ENCODE data around the gene CLDN19. TPM values are rescaled to one million over a fixed set of nuclear protein-coding genes. Genes with fewer than 3 reads are reported as not detected.
"Not testable (repeated sequence)": the region's sequence is repeated elsewhere in the genome, so short reads cannot be mapped to it uniquely, and the experiment has no call there.

Gene CLDN19
- total RNA-seq, 1 experiment from 2014 or later, result not detected

DNA sequence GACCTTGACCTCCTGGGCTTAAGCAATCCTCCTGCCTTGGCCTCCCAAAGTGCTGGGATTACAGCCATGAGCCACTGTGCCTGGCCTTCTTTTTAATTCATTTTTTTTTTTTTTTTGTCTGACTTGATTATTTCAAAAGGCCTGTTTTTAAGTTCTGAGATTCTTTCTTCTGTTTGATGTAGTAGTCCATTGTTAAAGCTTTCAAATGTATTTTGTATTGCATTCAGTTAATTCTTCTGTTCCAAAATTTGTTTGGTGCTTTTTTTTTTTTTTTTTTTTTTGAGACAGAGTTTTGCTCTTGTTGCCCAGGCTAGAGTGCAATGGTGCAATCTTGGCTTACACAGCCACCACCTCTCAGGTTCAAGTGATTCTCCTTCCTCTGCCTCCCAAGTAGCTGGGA, 25.6 kb downstream of the CLDN19 start:
- DNase-seq (ENCODE audit: extremely low read depth, low read depth), result not testable (repeated sequence)

DNA sequence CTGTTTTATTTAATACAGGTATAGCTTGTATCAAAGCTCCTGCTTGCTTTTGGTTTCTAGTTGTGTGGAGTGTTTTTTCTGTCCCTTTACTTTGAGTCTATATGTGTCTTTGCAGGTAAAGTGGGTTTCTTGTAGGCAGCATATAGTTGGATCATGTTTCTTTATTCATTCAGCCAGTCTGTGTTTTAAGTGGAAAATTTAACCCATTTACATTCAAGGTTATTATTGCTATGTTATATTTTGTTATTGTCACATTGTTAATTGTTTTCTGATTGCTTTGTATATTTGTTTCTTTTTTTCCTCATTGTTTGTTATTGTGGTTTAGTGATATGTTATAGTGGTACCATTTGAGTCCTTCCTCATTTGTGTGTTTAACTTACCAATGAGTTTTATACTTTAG, 26.7 kb downstream of the CLDN19 start:
- DNase-seq (ENCODE audit: extremely low read depth, low read depth), result no peak

- not testable (repeated sequence) for DNase-seq (ENCODE audit: extremely low read depth, low read depth)
These were observed 27.2 kb downstream of the CLDN19 start for GRCh38 chr1:42712808-42713207.

DNA sequence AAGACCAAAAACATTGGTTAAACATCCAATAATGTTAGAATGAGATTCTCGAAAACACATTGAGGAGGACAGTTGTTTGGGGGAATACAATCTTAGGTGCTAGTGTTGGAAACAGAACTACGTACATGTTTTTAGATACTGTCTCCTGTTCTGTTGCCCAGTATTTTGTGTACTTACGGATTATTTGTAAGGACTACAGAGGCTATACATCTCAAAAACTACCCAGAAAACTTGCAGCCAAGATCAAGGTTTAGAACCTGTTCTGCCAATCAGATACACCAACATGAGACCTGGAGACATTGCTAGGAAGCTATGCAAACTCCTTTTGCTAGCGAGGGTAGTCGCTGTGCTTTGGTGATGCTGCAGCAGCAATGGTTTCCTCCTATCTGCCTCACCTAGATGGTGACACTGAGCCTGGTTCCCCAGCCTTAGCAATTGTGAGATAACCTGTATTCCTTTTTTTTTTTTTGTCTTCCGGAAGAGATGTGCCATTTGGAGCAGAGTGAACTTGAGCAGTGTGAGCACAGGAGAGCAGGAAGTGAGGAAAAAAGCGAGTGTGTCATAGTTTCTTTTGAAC, 36.1 kb downstream of the CLDN19 start:
- no peak for DNase-seq (ENCODE audit: extremely low read depth, low read depth)

- DNase-seq (ENCODE audit: extremely low read depth, low read depth), result no peak
These were observed 40.0 kb downstream of the CLDN19 start for GRCh38 chr1:42700006-42700405.

DNA sequence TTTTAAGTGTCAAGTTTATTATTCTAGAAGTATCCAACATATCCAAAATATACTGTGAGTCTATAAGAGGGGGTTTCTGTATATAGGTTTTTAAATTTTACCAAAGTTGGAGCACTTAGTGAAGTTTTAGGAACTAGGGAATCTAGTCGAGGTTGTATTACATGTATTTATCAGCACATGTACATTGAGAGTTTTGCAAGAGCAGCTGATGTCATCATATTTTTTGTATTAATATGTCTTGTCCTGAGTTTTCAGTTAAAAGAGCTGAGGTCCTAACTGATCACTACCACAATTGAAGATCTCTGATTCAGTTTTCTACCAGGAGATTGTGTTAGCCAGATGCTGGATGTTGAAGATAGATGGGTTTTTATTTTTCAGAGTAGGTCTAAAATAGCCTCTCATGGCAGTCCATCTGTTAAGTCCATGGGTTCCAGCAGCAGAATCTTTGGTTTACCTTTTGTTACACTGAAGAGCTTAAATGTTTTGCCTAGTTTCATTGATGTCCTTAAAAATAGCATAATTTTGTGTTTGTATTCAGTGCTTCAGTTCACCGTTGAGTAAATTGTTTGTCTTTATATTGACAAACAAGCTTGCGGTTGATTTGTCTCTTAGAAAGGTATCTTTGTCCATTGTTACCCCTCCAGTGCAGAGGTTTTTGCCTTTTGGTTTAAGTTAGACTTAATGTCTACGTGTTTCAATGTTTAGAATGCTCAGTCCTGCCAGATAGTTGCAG, 41.8 kb downstream of the CLDN19 start:
- DNase-seq (ENCODE audit: extremely low read depth, low read depth), result no peak

DNA sequence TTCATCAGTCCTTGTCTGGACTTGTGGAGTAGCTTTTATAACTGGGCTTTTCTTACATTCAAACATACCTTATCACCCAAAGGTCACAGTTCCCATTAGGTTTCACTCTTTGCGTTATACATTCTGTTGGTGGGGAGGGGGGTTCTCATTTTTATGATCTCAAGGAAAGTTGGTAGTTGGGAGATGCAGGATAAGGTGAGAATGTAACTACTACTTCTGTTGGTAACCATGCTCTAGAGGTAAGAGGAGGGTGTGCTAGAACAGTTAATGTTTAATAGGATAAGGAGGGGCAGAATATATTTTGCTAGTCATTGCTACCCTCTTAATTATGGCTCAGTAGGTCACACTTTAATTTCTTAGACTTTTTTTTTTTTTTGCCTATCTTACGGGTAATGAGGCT, 47.1 kb downstream of the CLDN19 start:
- no peak for DNase-seq (ENCODE audit: extremely low read depth, low read depth)

- DNase-seq (ENCODE audit: extremely low read depth, low read depth), result no peak
These were observed 47.6 kb downstream of the CLDN19 start for GRCh38 chr1:42692461-42692860.

DNA sequence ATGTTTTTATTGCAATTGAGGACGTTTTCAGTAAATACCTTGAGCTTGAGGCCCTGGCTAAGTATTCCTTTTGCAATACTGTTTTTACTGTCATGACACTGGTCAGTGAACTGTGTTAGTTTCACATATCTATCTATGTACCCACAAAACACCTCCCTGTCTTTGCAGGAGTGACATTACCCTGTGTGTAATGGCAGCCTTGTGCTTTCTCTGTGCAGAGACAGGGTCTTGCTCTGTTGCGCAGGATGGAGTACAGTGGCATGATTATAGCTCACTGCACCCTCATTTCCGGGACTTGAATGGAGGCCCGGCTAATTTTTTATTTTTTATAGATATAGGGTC, 48.9 kb downstream of the CLDN19 start:
- no peak for DNase-seq (ENCODE audit: extremely low read depth, low read depth)

DNA sequence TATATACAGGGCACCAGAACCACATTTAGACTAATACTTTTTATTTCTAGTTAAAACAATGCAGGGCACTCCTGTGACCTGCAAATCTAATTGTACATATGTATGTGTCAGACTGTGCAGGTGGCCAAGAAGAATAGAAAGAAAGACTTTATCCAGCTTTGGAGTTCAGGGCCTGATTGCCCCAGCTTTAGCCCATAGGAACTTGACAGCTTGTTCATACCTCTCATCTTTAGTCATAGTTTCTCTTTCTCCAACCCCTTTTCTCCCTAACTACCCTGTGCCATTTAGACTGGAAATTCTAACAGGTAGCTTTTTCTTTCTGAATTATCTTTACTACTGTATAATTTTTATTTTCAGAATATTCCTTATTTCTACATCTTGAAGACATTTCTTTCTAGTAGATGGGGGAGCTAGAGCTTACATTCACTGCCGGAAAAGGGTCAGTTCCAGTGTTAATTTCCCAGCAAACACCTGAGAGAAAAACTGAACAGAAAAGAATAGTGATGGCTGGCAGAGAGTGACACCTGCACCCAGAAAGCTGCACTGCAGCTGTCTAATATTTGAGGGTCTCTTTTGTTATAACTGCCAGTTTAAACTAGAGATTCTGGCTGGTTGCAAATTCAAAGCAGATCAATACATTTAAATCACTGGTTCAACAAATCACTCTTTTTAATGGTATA, 49.4 kb downstream of the CLDN19 start:
- DNase-seq (ENCODE audit: extremely low read depth, low read depth), result no peak

- DNase-seq (ENCODE audit: extremely low read depth, low read depth), result no peak
These were observed 50.1 kb downstream of the CLDN19 start for GRCh38 chr1:42689912-42690311.

DNA sequence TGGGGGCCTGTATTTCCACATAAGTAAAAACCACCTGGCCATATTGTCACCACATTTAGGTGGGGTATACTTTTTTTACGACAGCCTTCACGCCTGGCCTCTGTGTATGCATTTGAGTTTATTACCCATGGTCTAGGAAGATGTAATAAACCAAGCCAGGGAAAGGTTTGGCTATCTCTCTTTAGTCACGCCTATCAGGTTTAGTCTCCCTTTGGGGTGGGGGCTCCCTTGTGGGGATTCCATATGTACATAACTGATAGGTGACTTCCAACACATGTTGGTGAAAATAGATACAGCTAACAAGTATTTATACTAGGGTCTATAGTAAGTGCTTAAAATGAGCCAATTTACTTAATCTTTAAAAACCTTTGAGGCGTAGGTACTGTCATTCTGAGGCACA, 53.6 kb downstream of the CLDN19 start:
- DNase-seq (ENCODE audit: extremely low read depth, low read depth), result no peak

DNA sequence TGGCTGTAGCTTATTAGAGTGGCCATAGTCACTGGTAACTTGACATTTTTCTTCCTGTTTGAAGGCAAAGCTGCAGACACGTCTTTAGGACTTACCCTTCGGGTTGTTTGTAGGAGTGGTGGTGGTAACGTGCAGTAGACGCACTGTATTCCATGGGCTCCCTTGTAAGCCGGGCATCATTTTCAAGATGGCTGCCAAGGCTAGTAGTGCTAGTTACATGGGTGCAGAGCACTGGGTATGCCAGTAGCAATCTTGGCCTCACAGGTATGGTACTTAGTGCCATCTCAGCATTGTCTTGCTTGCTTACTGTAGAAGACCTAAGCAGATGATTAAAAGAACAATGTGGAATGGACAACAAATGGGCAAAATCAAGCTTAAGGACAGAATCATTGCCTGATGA, 55.9 kb downstream of the CLDN19 start:
- no peak for DNase-seq (ENCODE audit: extremely low read depth, low read depth)

Other genes with a start within 250 kb of the CLDN19 start
- 34.5 and 40.4 TPM in 2 replicates for gene PPIH, start 81.8 kb downstream of the CLDN19 start, total RNA-seq (2014; rRNA removed; shearing (Covaris generic))
- gene YBX1, start 57.8 kb downstream of the CLDN19 start, total RNA-seq (2014; rRNA removed; shearing (Covaris generic)), result 1,027 and 1,037 TPM in 2 replicates
- 44.9 and 51.0 TPM in 2 replicates for gene P3H1, start 26.8 kb upstream of the CLDN19 start, total RNA-seq (2014; rRNA removed; shearing (Covaris generic))
- gene C1orf50, start 27.0 kb upstream of the CLDN19 start, total RNA-seq (2014; rRNA removed; shearing (Covaris generic)), result 1.2 and 4.1 TPM in 2 replicates
- gene TMEM269, start 44.8 kb upstream of the CLDN19 start, total RNA-seq (2014; rRNA removed; shearing (Covaris generic)), result 0.12 and 0.20 TPM in 2 replicates
- gene ERMAP, start 76.9 kb upstream of the CLDN19 start, total RNA-seq (2014; rRNA removed; shearing (Covaris generic)), result 6.4 and 7.7 TPM in 2 replicates
- gene SVBP, start 77.2 kb upstream of the CLDN19 start, total RNA-seq (2014; rRNA removed; shearing (Covaris generic)), result 19.5 and 23.3 TPM in 2 replicates
- 6.3 and 9.3 TPM in 2 replicates for gene ZNF691, start 106.4 kb upstream of the CLDN19 start, total RNA-seq (2014; rRNA removed; shearing (Covaris generic))
- 129 and 170 TPM in 2 replicates for gene SLC2A1, start 218.6 kb upstream of the CLDN19 start, total RNA-seq (2014; rRNA removed; shearing (Covaris generic))

Data from NCI-H460 (cell line).